Calu3 (cell line): ENCODE data around the gene C6orf163. TPM values are rescaled to one million over a fixed set of nuclear protein-coding genes. Genes with fewer than 3 reads are reported as not detected.

Source experiments
- BruUV-seq: library from RNA; stranded (reverse); fragments of 400-500 nt; replicated peaks from 2 replicates; lab custom pipeline; 2021; lab: Mats Ljungman, UMichigan
- CTCF ChIA-PET: fragments of 300-600 bp; sonication (Branson Sonifier 250); formaldehyde crosslinking; loops from one replicate; lab custom pipeline; 2022; ENCODE audit warnings: antibody characterized with exemption; lab: Charles Lee
- DNase-seq: peaks from one replicate; pipeline ENCODE4 v3.0.0; 2022
- H3K27ac Mint-ChIP-seq: one replicate; pipeline ENCODE4 v1.8.0; 2022; ENCODE audit warnings: mixed read lengths; ENCODE audit not compliant: unreplicated experiment
- H3K27me3 Mint-ChIP-seq: one replicate; pipeline ENCODE4 v1.8.0; 2022; ENCODE audit warnings: mixed read lengths; ENCODE audit not compliant: unreplicated experiment
- H3K36me3 Mint-ChIP-seq: one replicate; pipeline ENCODE4 v1.8.0; 2022; ENCODE audit warnings: mild to moderate bottlenecking, moderate library complexity, mixed read lengths; ENCODE audit not compliant: insufficient read depth, unreplicated experiment
- H3K4me1 Mint-ChIP-seq: one replicate; pipeline ENCODE4 v1.8.0; 2022; ENCODE audit warnings: mild to moderate bottlenecking, low read depth, mixed read lengths; ENCODE audit not compliant: unreplicated experiment
- H3K4me3 Mint-ChIP-seq: one replicate; pipeline ENCODE4 v1.8.0; 2022; ENCODE audit warnings: mild to moderate bottlenecking, low read depth, moderate library complexity, mixed read lengths; ENCODE audit not compliant: unreplicated experiment
- H3K9me3 Mint-ChIP-seq: one replicate; pipeline ENCODE4 v1.8.0; 2022; ENCODE audit warnings: low read depth, mixed read lengths; ENCODE audit not compliant: unreplicated experiment
- intact Hi-C: fragments of 100-400 bp; cut with micrococcal nuclease; formaldehyde crosslinking; loops from one replicate; pipeline ENCODE4 v1.10.0; 2022; ENCODE audit not compliant: unreplicated experiment
- total RNA-seq: library from RNA; stranded (reverse); gene quantifications from 2 replicates; pipeline ENCODE4 v1.2.3, GENCODE V29; 2022
- TF ChIP-seq, protein P1 (sequence below): fragments of 200-600 bp; IDR thresholded peaks from one replicate; pipeline ENCODE4 v1.8.0; 2022; ENCODE audit warnings: antibody characterized with exemption; ENCODE audit not compliant: unreplicated experiment

The C6orf163 gene
- total RNA-seq, 1 experiment from 2014 or later: 5.9 TPM

DNA sequence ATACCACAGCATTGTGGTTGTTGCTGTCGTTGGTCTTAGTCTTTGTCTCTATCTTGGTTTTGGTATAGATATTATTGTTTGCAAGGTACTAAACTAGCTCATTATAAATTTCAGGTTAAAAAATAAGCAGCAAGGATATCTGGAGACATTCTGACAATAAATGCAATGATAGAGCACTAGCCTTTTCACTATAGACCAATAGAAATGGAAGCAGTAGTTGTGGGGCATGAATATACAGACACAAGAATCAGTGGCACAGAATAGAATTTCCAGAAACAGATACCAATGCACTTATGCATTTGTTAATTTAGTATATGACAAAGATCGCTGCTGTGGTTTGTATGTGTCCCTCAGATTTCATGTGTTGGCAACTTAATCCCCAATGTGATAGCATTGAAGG is 32.0 kb downstream of the C6orf163 start:
- Mint-ChIP-seq H3K4me3 (no peak overlapping the region), H3K27me3 (no peaks in the 10 kb centered on the region), H3K27ac (no peak overlapping the region), H3K36me3 (no peaks in the 10 kb centered on the region), H3K9me3 (no peaks in the 10 kb centered on the region), H3K4me1 (no peaks in the 10 kb centered on the region)
- intact Hi-C loops: no loop called here
- no TSS peak for BruUV-seq
- TF ChIP-seq, protein P1, sequence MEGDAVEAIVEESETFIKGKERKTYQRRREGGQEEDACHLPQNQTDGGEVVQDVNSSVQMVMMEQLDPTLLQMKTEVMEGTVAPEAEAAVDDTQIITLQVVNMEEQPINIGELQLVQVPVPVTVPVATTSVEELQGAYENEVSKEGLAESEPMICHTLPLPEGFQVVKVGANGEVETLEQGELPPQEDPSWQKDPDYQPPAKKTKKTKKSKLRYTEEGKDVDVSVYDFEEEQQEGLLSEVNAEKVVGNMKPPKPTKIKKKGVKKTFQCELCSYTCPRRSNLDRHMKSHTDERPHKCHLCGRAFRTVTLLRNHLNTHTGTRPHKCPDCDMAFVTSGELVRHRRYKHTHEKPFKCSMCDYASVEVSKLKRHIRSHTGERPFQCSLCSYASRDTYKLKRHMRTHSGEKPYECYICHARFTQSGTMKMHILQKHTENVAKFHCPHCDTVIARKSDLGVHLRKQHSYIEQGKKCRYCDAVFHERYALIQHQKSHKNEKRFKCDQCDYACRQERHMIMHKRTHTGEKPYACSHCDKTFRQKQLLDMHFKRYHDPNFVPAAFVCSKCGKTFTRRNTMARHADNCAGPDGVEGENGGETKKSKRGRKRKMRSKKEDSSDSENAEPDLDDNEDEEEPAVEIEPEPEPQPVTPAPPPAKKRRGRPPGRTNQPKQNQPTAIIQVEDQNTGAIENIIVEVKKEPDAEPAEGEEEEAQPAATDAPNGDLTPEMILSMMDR: no peak
- DNase-seq: no peak
- CTCF ChIA-PET: no interaction called here

DNA sequence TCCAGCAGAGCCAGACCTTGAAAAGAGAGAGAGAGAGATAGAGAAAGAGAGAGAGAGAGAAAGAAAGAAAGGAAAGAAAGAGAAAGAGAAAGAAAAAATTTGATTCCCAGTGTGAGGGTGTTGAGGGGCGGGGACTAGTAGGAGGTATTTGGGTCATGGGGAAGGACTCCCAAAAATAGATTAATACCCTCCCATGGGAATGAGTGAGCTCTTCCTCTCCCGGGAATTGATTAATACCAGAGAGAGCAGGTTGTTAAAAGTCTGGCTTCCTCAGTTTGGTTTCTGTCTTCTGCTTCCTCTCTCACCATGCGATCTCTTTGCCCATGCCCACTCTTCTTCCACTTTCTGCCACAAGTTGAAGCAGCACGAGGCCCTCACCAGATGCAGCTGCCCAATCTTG is 34.3 kb downstream of the C6orf163 start:
- no TSS peak for BruUV-seq
- no peak overlapping the region for H3K4me3 Mint-ChIP-seq
- H3K36me3 Mint-ChIP-seq: no peaks in the 10 kb centered on the region
- H3K27me3 Mint-ChIP-seq: no peaks in the 10 kb centered on the region
- TF ChIP-seq, protein P1: no peak
- H3K9me3 Mint-ChIP-seq: no peaks in the 10 kb centered on the region
- H3K4me1 Mint-ChIP-seq: no peaks in the 10 kb centered on the region
- intact Hi-C loops: no loop called here
- no peak overlapping the region for H3K27ac Mint-ChIP-seq
- CTCF ChIA-PET: interaction anchor here (0.6 kb wide), 1 partner anchor 14 kb away, joined by 3 read pairs; no protein-coding TSS in a partner anchor
- DNase-seq: no peak

DNA sequence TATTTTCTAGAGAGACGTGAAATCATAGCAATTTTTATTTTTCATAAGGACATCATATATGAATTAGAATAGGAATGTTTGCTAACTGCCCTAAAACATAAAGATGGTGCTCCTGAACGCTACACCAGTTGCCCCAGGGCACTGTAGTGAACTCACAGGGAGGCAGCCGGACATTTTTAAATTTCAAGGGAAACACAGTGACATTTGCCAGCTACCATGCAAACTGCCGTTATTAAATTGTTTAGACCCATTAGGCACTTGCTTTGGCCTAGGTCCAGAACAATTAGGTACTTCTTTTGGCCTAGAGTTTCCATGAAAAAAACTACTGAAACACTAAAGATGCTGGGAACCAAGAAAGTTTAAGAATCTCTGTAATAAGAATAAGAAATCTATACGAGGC is 38.2 kb downstream of the C6orf163 start:
- TF ChIP-seq, protein P1: no peak
- Mint-ChIP-seq H3K4me3 (no peak overlapping the region), H3K9me3 (no peaks in the 10 kb centered on the region), H3K4me1 (no peaks in the 10 kb centered on the region), H3K27me3 (no peaks in the 10 kb centered on the region), H3K36me3 (no peaks in the 10 kb centered on the region), H3K27ac (no peak overlapping the region)
- no peak for DNase-seq
- CTCF ChIA-PET: no interaction called here
- BruUV-seq: no TSS peak
- intact Hi-C loops: no loop called here

DNA sequence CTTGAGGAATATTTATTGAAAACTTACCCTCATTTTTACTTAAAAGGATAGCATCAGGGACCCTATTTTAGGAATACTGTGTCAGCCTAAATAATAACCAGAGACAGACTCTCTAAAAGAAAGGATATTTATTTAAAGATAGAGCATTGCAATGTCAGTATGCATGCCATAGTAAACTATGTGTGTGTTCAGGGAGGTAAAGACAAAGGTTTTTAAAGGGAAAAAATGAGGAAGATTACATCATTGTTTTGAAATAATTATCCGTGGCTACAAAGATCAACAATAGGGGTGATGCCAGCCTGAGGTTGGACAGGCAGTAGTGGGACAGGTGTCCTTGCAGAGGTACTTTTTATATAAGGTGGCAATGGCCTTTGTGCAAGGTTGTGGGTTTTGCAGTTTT is 39.4 kb downstream of the C6orf163 start:
- DNase-seq: no peak
- Mint-ChIP-seq H3K27ac (no peak overlapping the region), H3K27me3 (no peaks in the 10 kb centered on the region), H3K4me3 (no peak overlapping the region), H3K4me1 (no peaks in the 10 kb centered on the region), H3K9me3 (no peaks in the 10 kb centered on the region), H3K36me3 (no peaks in the 10 kb centered on the region)
- no TSS peak for BruUV-seq
- CTCF ChIA-PET: no interaction called here
- intact Hi-C loops: no loop called here
- TF ChIP-seq, protein P1: no peak
